Peyer's patch (tissue), 4 donors: ENCODE data around the gene HOXA4.

Source experiments
- CTCF ChIP-seq, 6 experiments: fragments of 450-650 bp in 4 of 6; fragments of 200-600 bp in 2 of 6; sonication (generic) in 1 of 6; IDR thresholded peaks; one replicate each; pipeline ENCODE4 v1.5.1; 2017 to 2019; ENCODE audit warnings: antibody characterized with exemption in 6 of 6, mild to moderate bottlenecking in 3 of 6, moderate library complexity in 1 of 6
- POLR2A ChIP-seq, 2 donors: fragments of 450-650 bp; IDR thresholded peaks; one replicate each; pipeline ENCODE4 v1.5.1; 2017; ENCODE audit warnings: antibody characterized with exemption in 2 of 2, mild to moderate bottlenecking in 2 of 2, moderate library complexity in 2 of 2

GRCh38 chr7:27157702-27158431 lies 27.3 kb upstream of the HOXA4 start:
- TF ChIP-seq CTCF (IDR thresholded peaks at IDR 0.05) = no peak
- no peak for TF ChIP-seq POLR2A (IDR thresholded peaks at IDR 0.05)
